Putamen (tissue), 1 donor: Measurements from ENCODE around the gene TMC6.
"Not testable (repeated sequence)": the region's sequence is repeated elsewhere in the genome, so short reads cannot be mapped to it uniquely, and the experiment has no call there.

ENCODE experiments used
- DNase-seq: peaks from one replicate; pipeline ENCODE4 v3.0.0-alpha.2; 2016; ENCODE audit warnings: low spot score

The TMC6 gene

DNA sequence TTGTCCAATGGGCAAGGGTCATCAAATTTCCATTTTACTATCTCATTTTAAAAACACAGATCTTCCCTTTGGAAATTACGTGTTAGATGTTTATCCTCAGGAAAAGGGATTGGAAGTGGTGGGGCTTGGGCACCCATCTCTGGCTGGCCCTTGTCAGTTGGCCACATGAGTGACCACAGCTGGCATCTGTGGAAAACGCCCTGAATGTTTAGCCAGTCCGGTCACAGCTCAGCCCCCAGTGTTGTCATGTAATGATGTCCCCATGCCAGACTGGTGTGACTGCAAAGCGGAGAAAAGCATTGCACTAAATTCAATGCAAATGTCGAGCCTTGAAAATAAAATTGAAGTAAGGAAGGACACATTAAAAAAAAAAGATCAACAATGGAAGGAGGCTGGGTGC is 53.0 kb downstream of the TMC6 start:
- peak; percentile 86 for DNase-seq

GRCh38 chr17:78075011-78075410 is 53.5 kb downstream of the TMC6 start:
- no peak for DNase-seq

DNA sequence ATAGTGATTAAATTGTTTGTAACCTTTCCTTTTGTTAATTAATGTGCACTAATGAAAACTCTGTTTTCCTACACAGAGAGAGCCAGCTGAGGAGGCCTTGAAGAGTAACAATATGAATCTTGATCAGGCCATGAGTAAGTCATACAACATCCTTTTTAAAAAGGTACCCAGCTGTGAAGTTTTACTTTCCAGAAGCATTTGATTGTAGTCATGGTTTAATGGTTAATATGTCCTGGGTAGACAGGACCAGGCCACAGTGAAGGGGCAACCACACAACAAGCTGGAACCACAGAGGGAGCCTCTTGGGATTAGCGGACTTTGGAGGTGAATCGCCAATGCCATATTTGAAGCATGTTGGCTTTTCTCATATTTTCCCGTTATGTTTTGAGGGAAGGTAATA is 55.6 kb downstream of the TMC6 start:
- DNase-seq: no peak

GRCh38 chr17:78069695-78070094 is 58.9 kb downstream of the TMC6 start:
- no peak for DNase-seq

- not testable (repeated sequence) for DNase-seq
These were observed 61.6 kb downstream of the TMC6 start for GRCh38 chr17:78066976-78067375.

GRCh38 chr17:78064708-78065107 is 63.8 kb downstream of the TMC6 start:
- no peak for DNase-seq

- DNase-seq: no peak
These were observed 65.1 kb downstream of the TMC6 start for GRCh38 chr17:78063489-78063888.

GRCh38 chr17:78062596-78062995 is 66.0 kb downstream of the TMC6 start:
- DNase-seq: no peak
